Neuron (in vitro differentiated cells): Measurements from ENCODE around the gene TFB2M.

Experiments
- H2AFZ ChIP-seq: one replicate; pipeline ENCODE4 v1.6.1; 2013; ENCODE audit warnings: low read depth, mild to moderate bottlenecking, inconsistent platforms, low read length, moderate library complexity
- H3K27me3 ChIP-seq: one replicate; pipeline ENCODE4 v1.6.1; 2013; ENCODE audit warnings: low read length; ENCODE audit not compliant: insufficient read depth
- H3K36me3 ChIP-seq: one replicate; pipeline ENCODE4 v1.6.1; 2013; ENCODE audit warnings: low read length; ENCODE audit not compliant: insufficient read depth
- H3K4me1 ChIP-seq: one replicate; pipeline ENCODE4 v1.6.1; 2013; ENCODE audit warnings: low read length; ENCODE audit not compliant: insufficient read depth
- H3K4me3 ChIP-seq: 2 replicates; pipeline ENCODE4 v1.5.1; 2013; ENCODE audit warnings: mild to moderate bottlenecking, low read length, moderate library complexity
- H3K9me3 ChIP-seq: one replicate; pipeline ENCODE4 v1.6.1; 2013; ENCODE audit warnings: low read length

Gene TFB2M

DNA sequence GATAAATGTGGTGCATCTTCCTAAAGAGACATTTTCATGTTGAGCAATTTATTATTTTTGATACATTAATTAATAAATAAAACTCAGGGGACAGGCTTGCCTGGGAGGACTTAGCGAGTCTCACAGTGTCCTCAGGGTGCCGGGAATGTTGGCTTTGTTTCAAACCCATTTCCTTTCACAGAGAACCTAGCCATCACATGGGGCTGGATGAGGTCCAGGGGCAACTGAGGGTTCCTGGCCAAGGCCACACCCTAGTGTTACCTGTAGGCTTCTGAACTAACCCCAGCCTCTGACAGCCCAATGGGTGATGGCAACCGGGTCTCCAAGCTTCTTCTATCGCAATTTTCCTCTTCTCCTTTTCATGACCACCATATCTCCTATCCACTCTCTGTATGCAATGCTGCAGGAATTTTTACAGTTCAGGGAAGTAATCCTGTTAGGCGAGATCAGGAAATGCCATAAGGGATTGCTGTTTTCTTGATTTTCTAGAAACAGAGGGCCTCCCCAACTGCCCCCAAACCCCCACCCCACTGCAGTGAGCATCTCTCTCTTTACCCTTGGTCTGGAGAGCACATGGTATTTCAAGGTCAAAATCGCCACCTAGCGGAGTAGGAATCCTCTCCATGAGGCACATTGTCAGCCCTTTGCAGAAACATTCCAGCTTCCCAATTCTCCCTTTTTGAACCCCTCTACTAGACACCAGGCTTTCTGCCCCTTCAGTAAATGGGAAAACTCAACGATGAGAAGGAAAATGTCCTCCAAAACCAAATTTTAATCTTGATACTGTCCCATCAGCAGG, 36.9 kb downstream of the TFB2M start:
- Histone ChIP-seq H2AFZ (no peak overlapping the region), H3K4me3 (no peak overlapping the region), H3K36me3 (no peaks in the 10 kb centered on the region), H3K4me1 (no peaks in the 10 kb centered on the region), H3K9me3 (peaks cover 9% of the 10 kb centered on the region), H3K27me3 (no peaks in the 10 kb centered on the region)

DNA sequence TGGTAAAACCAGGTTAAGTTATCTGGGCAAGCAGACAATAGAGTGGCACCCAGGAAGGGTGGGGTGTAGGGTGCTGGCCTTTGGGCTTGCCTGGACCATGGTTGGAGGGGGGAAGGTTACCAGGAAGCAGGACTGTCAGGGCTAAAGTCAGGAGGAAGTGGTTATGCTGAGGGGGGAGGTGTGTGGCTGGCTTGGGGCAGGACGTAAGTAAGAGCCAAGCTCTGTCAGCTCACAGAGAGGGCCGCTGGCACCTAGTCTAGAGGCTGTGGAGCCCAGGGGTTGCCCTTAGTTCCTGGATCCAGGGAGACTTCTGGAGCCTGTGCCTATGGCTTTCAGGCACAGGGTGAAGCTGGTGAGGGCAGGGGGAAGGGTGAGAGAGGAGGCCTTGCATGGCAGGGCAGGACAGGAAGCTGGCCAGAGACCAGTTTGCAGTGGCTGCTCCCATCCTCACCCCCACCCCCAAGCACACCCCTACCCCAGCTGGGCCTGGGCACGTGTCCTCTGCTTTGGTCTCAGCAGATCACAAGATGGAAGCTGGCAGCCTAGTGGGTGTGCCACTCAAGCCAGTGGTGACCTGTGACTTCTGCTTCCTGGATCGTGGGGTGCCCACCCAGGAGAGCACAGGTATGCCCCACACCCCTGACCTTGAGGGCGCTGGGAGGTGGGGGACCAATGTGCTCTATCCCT, 38.5 kb downstream of the TFB2M start:
- H3K36me3 ChIP-seq = no peaks in the 10 kb centered on the region
- H3K4me1 ChIP-seq = no peaks in the 10 kb centered on the region
- H2AFZ ChIP-seq = no peak overlapping the region
- peaks cover 11% of the 10 kb centered on the region for H3K9me3 ChIP-seq
- H3K4me3 ChIP-seq = no peak overlapping the region
- H3K27me3 ChIP-seq = no peaks in the 10 kb centered on the region

GRCh38 chr1:246526915-246527314, 39.1 kb downstream of the TFB2M start:
- peaks cover 13% of the 10 kb centered on the region for H3K9me3 ChIP-seq

GRCh38 chr1:246526380-246526779, 39.7 kb downstream of the TFB2M start:
- no peaks in the 10 kb centered on the region for H3K4me1 ChIP-seq
- peaks cover 13% of the 10 kb centered on the region for H3K9me3 ChIP-seq
- no peaks in the 10 kb centered on the region for H3K36me3 ChIP-seq
- H3K4me3 ChIP-seq = no peak overlapping the region
- no peaks in the 10 kb centered on the region for H3K27me3 ChIP-seq
- H2AFZ ChIP-seq = no peak overlapping the region

More at GRCh38 chr1:246526915-246527314, 39.1 kb downstream of the TFB2M start:
- no peaks in the 10 kb centered on the region for H3K36me3 ChIP-seq
- no peak overlapping the region for H3K4me3 ChIP-seq
- no peaks in the 10 kb centered on the region for H3K27me3 ChIP-seq
- H3K4me1 ChIP-seq = no peaks in the 10 kb centered on the region
- H2AFZ ChIP-seq = no peak overlapping the region

DNA sequence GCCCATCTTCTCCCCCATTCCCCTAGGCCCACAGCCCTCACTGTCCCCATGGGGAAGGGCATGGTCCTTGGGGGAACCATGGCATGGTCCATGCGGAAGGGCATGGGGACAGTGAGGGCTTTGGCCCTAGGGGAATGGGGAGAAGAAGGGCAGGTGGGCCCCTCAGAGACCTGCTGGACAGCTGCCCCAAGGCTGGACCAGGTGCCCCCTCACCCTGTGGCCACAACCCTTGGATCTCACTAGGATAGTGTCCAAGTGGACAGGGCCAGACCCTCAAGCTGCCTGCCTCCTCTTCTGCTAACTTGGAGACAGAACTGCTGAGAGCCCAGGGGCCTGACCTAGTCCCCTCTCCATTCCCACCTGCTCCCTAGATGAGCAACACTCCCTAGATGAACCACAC, 46.5 kb downstream of the TFB2M start:
- Histone ChIP-seq H3K4me1 (no peaks in the 10 kb centered on the region), H3K4me3 (no peak overlapping the region), H3K27me3 (no peaks in the 10 kb centered on the region), H2AFZ (no peak overlapping the region), H3K9me3 (peaks cover 12% of the 10 kb centered on the region), H3K36me3 (no peaks in the 10 kb centered on the region)

- Histone ChIP-seq H2AFZ (no peak overlapping the region), H3K4me1 (no peaks in the 10 kb centered on the region), H3K9me3 (peaks cover 12% of the 10 kb centered on the region), H3K36me3 (no peaks in the 10 kb centered on the region), H3K27me3 (no peaks in the 10 kb centered on the region), H3K4me3 (no peak overlapping the region)
Observed at GRCh38 chr1:246518456-246519205, 47.4 kb downstream of the TFB2M start.

- H3K27me3 ChIP-seq = no peaks in the 10 kb centered on the region
- H3K9me3 ChIP-seq = peaks cover 13% of the 10 kb centered on the region
- H3K4me1 ChIP-seq = no peaks in the 10 kb centered on the region
- no peak overlapping the region for H2AFZ ChIP-seq
- no peak overlapping the region for H3K4me3 ChIP-seq
- no peaks in the 10 kb centered on the region for H3K36me3 ChIP-seq
Observed at GRCh38 chr1:246517391-246517790, 48.7 kb downstream of the TFB2M start.

DNA sequence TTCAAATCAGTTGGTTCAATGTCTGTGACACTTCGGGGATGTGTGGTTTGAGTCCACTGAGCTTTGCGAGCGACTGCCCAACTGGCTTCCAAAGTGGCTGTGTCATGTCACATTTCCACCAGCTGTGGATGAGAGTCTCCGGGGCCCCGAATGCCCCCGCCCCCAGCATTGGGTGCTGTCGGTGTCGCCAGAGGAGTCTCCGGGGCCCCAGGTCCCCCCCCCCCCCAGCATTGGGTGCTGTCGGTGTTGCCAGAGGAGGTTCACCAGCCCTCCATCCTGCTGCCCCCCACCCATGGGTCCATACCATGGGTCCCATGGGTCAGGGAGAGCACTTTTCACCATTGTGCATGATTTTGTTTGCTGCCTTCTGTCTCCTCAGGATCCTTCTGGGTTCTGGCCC, 49.9 kb downstream of the TFB2M start:
- H3K36me3 ChIP-seq = no peaks in the 10 kb centered on the region

DNA sequence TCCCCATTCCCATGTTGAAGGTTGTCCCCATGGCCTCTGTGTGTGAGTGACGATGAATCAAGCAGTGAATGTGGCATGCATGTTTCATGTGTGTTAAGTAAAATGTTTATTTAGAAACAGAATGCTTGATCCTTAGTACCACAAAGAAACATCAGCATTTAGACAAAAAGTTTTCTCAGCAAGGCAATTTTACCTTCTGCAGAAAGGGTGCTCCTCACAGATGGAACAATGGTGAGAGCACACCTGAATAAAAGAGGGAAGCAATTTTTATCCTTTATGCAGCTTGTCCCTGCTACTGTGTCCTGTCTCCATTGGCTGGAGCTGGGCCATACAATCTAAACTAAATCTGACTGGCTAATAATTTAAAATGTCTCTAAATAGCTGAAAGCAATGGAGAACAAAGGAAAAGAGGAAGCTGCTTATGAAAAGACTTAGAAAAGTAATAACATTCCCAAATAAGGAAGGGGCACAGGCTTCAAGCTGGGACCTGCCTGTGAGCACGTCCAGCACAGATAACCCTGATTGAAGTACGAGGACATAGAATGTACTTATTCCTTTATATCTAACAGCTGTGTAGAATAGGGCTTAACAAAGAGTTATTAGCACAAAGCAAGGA, 50.6 kb downstream of the TFB2M start:
- Histone ChIP-seq H3K27me3 (no peaks in the 10 kb centered on the region), H3K9me3 (peaks cover 11% of the 10 kb centered on the region), H3K4me3 (no peak overlapping the region), H3K36me3 (no peaks in the 10 kb centered on the region), H3K4me1 (no peaks in the 10 kb centered on the region), H2AFZ (no peak overlapping the region)

More for the DNA sequence above, 49.9 kb downstream of the TFB2M start:
- Histone ChIP-seq H2AFZ (no peak overlapping the region), H3K4me3 (no peak overlapping the region), H3K4me1 (no peaks in the 10 kb centered on the region), H3K9me3 (peaks cover 11% of the 10 kb centered on the region), H3K27me3 (no peaks in the 10 kb centered on the region)

- Histone ChIP-seq H2AFZ (no peak overlapping the region), H3K36me3 (no peaks in the 10 kb centered on the region), H3K4me3 (no peak overlapping the region), H3K27me3 (no peaks in the 10 kb centered on the region), H3K9me3 (peaks cover 8% of the 10 kb centered on the region), H3K4me1 (no peaks in the 10 kb centered on the region)
Observed at GRCh38 chr1:246513619-246514343, 52.3 kb downstream of the TFB2M start.

GRCh38 chr1:246513041-246513440, 53.0 kb downstream of the TFB2M start:
- no peaks in the 10 kb centered on the region for H3K36me3 ChIP-seq
- H3K9me3 ChIP-seq = peaks cover 7% of the 10 kb centered on the region
- H3K4me3 ChIP-seq = no peak overlapping the region
- H3K27me3 ChIP-seq = no peaks in the 10 kb centered on the region
- H2AFZ ChIP-seq = no peak overlapping the region
- no peaks in the 10 kb centered on the region for H3K4me1 ChIP-seq

DNA sequence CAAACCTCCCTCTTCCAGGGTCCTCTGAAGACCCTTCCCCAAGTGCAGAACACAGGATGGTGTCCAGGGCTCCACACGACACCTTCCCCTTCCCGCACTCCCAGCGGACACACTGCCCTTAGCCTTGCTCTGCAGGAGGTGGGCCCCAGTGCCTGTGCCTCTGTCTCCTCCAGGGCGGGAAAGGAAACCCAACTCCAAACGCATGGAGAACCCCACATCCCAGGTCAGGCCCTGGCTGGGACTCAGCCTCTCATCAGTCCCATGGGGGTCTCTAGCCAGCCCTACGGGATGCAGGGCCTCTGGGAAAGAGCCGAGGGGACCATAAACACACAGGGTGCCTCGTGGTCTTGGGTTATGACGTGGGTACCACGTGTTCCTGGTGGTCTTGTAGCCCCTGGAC, 53.4 kb downstream of the TFB2M start:
- H3K36me3 ChIP-seq = no peaks in the 10 kb centered on the region
- peaks cover 7% of the 10 kb centered on the region for H3K9me3 ChIP-seq
- H3K4me3 ChIP-seq = no peak overlapping the region
- H3K4me1 ChIP-seq = no peaks in the 10 kb centered on the region
- no peaks in the 10 kb centered on the region for H3K27me3 ChIP-seq
- H2AFZ ChIP-seq = no peak overlapping the region
